Right atrium auricular region (tissue), 2 donors: Measurements from ENCODE around the gene ADORA1. TPM values are rescaled to one million over a fixed set of nuclear protein-coding genes. Genes with fewer than 3 reads are reported as not detected.

ENCODE experiments used
- DNase-seq: peaks from one replicate; pipeline ENCODE4 v3.0.0-alpha.2; 2019; ENCODE audit warnings: low spot score
- H3K27ac ChIP-seq, 2 donors: fragments of 200-600 bp; sonication (generic); 1 replicate in 1 of 2; 2 replicates in 1 of 2; pipeline ENCODE4 v1.5.1; 2016 to 2019
- H3K27me3 ChIP-seq, 2 donors: fragments of 200-600 bp; sonication (generic); one replicate each; pipeline versions ENCODE4 v1.5.1 to v1.6.0; 2017 to 2019
- H3K36me3 ChIP-seq: fragments of 200-600 bp; sonication (generic); one replicate; pipeline ENCODE4 v1.5.1; 2016
- H3K4me1 ChIP-seq, 2 donors: fragments of 200-600 bp; sonication (generic); one replicate each; pipeline versions ENCODE4 v1.5.1 to v1.6.0; 2017 to 2019
- H3K4me3 ChIP-seq, 2 donors: fragments of 200-600 bp; sonication (generic); 1 replicate in 1 of 2; 2 replicates in 1 of 2; pipeline ENCODE4 v1.5.1; 2017 to 2019; ENCODE audit warnings: mild to moderate bottlenecking in 1 of 2, moderate library complexity in 1 of 2
- H3K9me3 ChIP-seq, 2 donors: fragments of 200-600 bp; sonication (generic); one replicate each; pipeline ENCODE4 v1.5.1; 2019
- total RNA-seq, 2 donors: library from RNA; depleted of rRNA; stranded (reverse); fragments of >200 nt; gene quantifications; one replicate each; pipeline ENCODE4 v1.1.0, GENCODE V29; 2016
- TF ChIP-seq, protein P1 (sequence below), 2 donors: fragments of 200-600 bp; sonication (generic); IDR thresholded peaks; one replicate each; pipeline ENCODE4 v1.5.1; 2019; ENCODE audit warnings: antibody characterized with exemption in 2 of 2

ADORA1 gene
- total RNA-seq, 2 donors from 2014 or later = 9.4 to 15.1 TPM

DNA sequence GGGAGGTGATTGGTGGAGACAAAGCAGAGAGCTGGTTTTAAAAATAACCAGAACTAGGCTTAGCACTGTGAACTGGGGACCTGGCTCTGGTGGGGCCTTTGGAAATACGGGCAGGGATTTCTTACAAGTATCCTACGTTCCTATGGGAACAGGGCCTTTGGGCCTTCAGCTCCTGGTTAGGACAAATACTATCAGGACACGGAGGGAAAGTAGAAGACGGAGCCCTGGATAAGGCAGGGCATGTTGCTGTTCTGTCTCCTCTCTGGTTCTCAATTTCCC, 36.4 kb upstream of the ADORA1 start:
- TF ChIP-seq, protein P1, sequence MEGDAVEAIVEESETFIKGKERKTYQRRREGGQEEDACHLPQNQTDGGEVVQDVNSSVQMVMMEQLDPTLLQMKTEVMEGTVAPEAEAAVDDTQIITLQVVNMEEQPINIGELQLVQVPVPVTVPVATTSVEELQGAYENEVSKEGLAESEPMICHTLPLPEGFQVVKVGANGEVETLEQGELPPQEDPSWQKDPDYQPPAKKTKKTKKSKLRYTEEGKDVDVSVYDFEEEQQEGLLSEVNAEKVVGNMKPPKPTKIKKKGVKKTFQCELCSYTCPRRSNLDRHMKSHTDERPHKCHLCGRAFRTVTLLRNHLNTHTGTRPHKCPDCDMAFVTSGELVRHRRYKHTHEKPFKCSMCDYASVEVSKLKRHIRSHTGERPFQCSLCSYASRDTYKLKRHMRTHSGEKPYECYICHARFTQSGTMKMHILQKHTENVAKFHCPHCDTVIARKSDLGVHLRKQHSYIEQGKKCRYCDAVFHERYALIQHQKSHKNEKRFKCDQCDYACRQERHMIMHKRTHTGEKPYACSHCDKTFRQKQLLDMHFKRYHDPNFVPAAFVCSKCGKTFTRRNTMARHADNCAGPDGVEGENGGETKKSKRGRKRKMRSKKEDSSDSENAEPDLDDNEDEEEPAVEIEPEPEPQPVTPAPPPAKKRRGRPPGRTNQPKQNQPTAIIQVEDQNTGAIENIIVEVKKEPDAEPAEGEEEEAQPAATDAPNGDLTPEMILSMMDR (IDR thresholded peaks at IDR 0.05) = no peak
- H3K9me3 ChIP-seq = peaks cover 0 to 18% of the 10 kb centered on the region in 2 donors
- H3K4me1 ChIP-seq = no peaks in the 10 kb centered on the region
- DNase-seq = no peak
- H3K27me3 ChIP-seq = no peaks in the 10 kb centered on the region
- H3K4me3 ChIP-seq = no peak overlapping the region
- no peak overlapping the region for H3K27ac ChIP-seq
- H3K36me3 ChIP-seq = no peaks in the 10 kb centered on the region

DNA sequence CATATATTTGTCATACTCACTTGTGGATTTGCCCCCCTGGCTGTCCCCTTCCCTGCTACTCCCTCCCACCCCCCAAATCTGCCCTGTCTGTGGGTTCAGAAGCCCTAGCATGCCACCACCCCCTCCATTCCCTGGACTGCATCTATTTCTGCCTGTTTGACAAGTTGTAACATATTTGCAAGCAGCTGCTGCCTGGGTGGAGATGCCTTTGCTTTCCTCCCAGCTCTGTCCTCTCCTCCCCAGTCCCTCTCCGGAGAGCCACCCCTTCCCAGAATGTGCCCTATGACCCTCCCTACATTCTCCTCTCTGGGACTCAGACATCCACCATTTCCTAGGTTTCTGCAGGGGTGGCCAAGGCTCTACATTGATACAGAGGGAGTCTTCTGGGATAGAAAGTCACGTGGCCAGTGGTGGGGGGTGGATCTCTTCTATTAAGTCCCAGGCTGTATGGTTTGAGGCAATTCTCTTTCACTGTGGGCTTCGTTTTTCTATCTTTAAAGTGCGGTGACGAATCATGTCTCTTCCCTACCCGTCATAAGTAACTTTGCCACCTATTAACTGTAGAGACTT, 35.7 kb upstream of the ADORA1 start:
- TF ChIP-seq, protein P1 (IDR thresholded peaks at IDR 0.05) = no peak
- Histone ChIP-seq H3K27ac (no peak overlapping the region), H3K36me3 (no peaks in the 10 kb centered on the region), H3K4me3 (no peak overlapping the region), H3K4me1 (no peaks in the 10 kb centered on the region), H3K27me3 (no peaks in the 10 kb centered on the region), H3K9me3 (peaks cover 0 to 18% of the 10 kb centered on the region in 2 donors)
- DNase-seq = no peak

DNA sequence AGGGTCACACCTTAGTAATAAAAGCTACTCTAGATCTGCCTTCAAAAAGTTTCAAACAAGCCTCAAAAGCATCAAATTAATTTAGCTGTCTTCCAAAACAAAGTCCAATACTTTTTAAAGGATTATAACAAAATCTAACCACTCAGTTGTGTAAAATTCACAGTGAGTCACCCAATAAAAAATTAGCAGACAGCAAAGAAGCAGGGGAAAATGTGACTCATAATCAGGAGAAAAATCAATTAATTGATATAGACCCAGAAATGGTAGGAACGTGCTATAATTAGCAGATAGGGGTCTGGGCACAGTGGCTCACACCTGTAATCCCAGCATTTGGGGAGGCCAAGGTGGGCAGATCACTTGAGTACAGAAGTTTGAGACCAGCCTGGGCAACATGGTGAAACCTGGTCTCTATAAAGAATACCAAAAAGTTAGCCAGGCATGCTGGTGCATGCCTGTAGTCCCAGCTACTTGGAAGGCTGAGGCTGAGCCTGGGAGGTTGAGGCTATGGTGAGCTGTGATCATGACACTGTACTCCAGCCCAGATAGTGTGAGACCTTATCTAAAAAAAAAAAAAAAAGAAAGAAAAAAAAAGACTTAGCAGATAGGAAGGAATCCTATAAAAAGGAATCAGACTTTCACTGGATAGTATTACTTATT, 33.6 kb upstream of the ADORA1 start:
- Histone ChIP-seq H3K36me3 (no peaks in the 10 kb centered on the region), H3K4me1 (no peaks in the 10 kb centered on the region), H3K9me3 (peaks cover 0 to 18% of the 10 kb centered on the region in 2 donors), H3K4me3 (no peak overlapping the region), H3K27me3 (no peaks in the 10 kb centered on the region), H3K27ac (no peak overlapping the region)
- no peak for DNase-seq
- TF ChIP-seq, protein P1 (IDR thresholded peaks at IDR 0.05) = no peak

DNA sequence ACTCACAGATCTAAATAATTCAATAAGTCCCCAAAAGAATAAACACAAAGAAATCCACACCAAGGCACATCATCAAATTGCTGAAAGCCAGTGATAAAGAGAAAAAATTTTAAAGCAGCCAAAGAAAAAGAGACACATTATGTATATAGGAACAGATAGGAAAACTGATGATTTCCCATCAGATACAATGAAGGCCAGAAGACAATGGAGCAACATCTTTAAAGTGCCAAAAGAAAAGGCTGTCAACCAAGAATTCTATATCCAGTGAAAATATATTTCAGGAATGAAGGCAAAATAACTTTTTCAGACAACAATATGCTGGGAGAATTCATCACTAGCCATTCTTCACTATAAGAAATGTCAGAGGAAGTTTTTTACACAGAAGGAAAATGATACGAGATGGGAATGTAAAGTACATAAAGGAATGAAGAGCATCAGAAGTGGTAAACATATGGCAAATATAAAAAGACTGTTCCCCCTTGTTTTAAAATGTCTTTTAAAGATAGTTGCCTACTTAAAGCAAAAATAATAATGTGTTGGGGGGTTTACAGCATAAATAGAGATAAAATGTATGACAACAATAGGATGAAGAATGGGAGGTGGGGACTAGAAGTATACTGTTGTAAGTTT, 32.4 kb upstream of the ADORA1 start:
- Histone ChIP-seq H3K27ac (no peak overlapping the region), H3K4me1 (no peaks in the 10 kb centered on the region), H3K36me3 (no peaks in the 10 kb centered on the region), H3K9me3 (peaks cover 0 to 18% of the 10 kb centered on the region in 2 donors), H3K27me3 (no peaks in the 10 kb centered on the region), H3K4me3 (no peak overlapping the region)
- TF ChIP-seq, protein P1 (IDR thresholded peaks at IDR 0.05) = no peak
- DNase-seq = no peak

DNA sequence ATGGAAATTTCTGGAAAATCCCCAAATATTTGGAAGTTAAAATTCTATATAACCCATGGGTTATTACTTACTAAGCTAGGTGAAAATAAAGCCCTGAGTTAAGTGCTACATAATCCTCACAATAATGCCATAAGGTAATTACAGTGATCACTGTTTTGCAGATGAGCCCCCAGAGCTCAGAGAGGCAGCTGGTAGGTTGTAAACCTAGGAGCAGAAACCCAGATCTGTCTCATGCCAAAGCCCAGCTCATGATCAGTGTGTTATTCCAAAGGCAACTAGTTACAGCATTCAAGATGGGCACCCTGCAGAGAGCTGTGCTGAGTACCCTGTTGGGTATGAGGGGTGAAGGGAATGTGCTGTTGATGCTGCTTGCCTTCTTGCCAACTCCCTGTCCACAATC, 31.0 kb upstream of the ADORA1 start:
- Histone ChIP-seq H3K36me3 (no peaks in the 10 kb centered on the region), H3K27me3 (no peaks in the 10 kb centered on the region), H3K4me1 (no peaks in the 10 kb centered on the region), H3K27ac (no peak overlapping the region), H3K4me3 (no peak overlapping the region), H3K9me3 (peaks cover 0 to 18% of the 10 kb centered on the region in 2 donors)
- TF ChIP-seq, protein P1 (IDR thresholded peaks at IDR 0.05) = no peak
- no peak for DNase-seq
